ENCODE measurements around the gene CDHR4. TPM values are rescaled to one million over a fixed set of nuclear protein-coding genes. Genes with fewer than 3 reads are reported as not detected.
"Not testable (repeated sequence)": the region's sequence is repeated elsewhere in the genome, so short reads cannot be mapped to it uniquely, and the experiment has no call there.

The CDHR4 gene
- polyA plus RNA-seq (ENCODE audit: insufficient read length): 0.28 TPM
- long read RNA-seq, donor 1: 0 reads
- long read RNA-seq, donor 2: 0 reads
- long read RNA-seq, donor 3: 0 reads
- long read RNA-seq, donor 4: 0 reads
- long read RNA-seq, donor 5: 0 reads
- long read RNA-seq, donor 6: 0 reads
- long read RNA-seq, donor 7: 0 reads
- long read RNA-seq, donor 8: 0 reads

GRCh38 chr3:49799761-49800160, at the start of gene CDHR4:
TSS of gene CDHR4 (minus strand) at chr3:49799873. CDS start at chr3:49799812, 61 bp downstream.
- no peak for DNase-seq

GRCh38 chr3:49845694-49846093, 46.0 kb upstream of the CDHR4 start:
- no peak for DNase-seq

DNA sequence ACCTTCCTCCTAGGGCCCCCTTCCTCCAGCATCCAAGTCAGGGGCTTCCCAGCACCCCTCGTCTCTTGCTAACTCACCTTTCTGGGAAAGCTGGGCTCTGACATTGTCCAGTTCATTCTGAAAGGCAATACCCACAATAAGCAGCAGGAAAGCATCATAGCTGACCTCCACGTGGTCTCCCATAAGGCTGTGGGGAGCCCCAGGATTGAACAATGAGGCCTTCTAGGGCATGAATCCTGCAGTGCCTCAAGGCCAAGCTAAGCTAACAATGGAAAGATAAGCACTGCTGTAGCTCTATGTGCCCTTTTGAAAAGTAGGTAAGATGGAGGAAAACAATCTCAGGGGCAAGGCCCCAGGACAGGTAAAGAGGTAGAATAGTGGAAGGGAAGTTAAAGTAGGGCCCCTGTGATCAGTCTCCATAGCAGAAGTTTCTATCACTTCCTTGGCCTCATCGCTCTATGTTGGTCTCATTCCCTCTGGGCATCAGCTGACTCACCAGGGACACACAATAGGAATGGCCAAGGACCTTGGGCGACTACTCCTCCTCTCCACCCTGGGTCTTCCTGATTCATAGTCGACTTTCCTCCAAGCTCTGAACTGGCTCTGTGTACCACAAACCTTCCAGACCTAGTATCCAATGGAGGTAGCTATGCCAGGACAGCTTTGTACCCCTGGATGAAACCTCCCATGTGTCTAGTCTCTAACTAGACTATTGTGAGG, 45.0 kb upstream of the CDHR4 start:
- DNase-seq: no peak

- DNase-seq: no peak
Observed at GRCh38 chr3:49842843-49843517, 43.3 kb upstream of the CDHR4 start.

DNA sequence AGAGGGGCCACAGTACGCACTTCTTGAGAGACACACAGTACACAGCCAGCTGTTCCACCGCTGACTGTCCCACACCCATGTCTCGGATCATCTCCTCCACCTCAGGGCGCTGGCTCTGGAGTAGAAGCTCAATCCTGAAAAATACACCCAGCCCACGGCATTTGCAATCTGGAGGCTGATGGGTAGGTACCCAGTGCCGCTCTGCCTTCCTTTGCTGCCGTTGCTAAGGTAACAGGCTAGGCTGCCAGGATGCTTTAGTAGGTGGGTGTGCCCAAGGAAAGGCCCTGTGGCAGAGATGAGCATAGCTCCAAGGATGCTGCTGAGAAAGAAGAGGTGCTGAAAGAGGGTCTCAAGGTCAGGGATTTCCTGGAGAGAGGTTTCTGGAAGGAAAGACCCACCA, 42.1 kb upstream of the CDHR4 start:
- DNase-seq: no peak

GRCh38 chr3:49841126-49841696, 41.5 kb upstream of the CDHR4 start:
- DNase-seq: peak; percentile 5

DNA sequence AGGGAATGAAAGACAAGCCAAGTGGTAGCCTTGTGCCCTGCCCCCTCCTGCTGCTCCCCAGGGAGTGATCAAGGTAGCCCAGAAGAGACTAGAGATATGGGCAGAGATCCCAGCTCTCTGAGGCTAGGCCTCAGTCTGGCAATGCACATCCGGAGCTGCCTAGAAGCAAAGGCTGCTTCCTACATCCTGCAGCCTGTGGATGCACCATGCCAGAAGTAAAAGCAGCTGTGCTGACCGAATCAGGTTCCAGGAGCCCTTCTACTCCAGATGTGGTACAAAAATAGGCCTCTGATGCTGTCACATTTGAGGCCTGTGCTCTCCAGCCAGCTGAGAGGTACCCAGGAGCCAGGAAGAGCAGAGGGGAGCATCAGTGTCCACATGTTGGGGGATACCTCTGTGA, 40.7 kb upstream of the CDHR4 start:
- DNase-seq: no peak

- DNase-seq: peak; percentile 78
Observed at GRCh38 chr3:49839193-49839809, 39.6 kb upstream of the CDHR4 start.

DNA sequence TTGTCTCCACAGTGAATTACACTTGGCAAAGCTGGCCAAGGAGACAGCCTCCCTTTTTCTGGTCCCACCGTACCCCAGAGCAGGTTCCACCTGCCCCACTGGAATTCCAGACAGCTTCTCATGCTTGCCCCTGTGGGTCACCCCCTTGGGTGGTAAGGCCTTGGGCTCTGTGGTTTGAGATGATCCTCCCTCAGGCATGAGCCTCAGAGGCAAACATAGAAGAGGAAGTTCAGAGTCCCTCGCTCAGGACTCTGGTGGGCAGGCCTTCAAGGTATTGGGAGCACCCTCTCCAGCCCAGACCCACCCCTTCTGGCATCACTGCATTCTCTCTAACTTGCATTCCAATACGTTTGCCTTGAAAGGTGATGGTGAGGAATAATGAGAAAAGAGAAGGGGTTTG, 31.7 kb upstream of the CDHR4 start:
- DNase-seq: no peak

DNA sequence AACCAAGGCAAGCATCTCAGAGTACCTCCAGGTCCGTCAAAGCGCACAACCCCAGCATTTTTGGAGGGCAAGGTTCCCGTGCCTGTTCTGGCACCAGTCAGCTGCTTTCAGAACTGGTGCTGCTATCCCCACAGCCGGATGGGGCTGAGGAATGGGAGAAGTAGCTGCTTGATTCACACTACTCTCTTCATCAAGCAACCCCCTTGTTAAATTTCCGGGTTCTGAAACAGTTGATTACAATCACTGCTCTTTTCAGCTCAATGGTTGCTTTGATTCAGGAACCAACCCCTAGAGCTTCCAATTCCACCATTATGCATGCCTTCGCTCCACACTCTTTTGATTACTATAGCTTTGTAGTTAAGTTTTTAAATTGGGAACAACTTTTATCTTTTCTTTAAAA, 26.3 kb upstream of the CDHR4 start:
- DNase-seq: no peak

- DNase-seq: not testable (repeated sequence)
Observed at GRCh38 chr3:49823131-49823530, 23.5 kb upstream of the CDHR4 start.

GRCh38 chr3:49813497-49814174, 14.0 kb upstream of the CDHR4 start, which contains the start of gene UBA7:
TSS of gene UBA7 (minus strand) at chr3:49813953. CDS start at chr3:49813787, 166 bp downstream.
- peak; percentile 67 for DNase-seq

DNA sequence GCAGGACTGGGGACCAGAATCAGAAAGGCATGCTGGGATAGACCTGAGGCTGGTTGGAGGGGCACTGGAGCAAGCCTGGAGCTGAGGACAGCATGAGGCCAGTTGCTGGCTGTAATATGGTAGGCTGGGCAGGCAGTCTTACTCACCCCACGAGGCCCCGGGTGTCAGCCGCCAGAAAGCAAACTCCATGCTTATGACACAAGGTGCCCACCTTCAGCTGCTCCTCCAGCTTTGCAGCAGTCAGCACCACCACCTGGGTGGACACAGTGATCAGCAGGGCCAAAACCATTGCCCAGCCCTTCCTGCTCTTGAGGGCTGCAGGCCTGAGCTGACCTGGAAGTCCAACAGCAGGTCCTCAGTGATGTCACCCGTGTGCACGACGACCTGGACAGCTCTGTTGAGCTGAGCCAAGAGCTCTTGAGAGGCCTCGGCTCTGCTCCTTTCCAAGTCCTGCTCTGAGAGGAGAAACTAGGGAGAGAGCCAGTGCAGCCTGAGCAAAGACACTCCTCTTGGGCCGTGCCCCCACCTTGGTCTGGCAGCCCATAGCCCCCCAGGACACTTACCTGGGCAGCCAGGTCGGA, 13.3 kb upstream of the CDHR4 start:
- DNase-seq: no peak

DNA sequence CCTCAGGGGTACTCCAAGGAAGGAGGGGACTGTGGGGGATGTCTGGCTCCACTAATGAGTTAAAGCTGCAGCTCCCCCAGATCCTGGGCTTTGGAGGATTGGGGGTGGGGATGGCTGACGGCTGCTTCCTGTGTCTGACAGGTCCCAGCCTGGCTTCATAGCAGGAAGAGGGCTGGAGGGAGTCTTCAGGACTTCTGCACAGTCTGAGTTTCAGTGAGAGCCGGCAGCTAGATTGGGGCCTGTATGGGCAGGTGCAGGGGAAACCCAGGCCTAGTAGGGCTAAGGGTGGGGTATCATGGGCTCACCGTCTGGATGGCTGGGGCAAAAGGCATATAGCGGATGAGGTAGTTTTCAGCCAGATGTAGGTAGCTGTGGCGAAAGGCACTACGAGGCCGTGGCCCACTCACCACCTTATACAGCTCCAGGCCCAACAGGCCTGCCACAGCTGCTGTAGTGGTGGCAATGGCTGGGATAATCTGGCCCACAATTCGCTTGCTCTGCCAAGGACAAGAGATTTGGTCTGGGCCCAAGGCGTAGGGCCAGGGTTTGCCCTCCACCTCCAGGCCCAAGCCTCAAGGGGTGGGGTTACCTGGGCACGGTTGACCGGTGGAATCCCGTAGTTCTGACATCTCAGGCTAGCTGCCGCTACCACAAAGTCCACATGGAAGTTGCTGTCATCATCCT, 7.9 kb upstream of the CDHR4 start:
- DNase-seq: no peak

DNA sequence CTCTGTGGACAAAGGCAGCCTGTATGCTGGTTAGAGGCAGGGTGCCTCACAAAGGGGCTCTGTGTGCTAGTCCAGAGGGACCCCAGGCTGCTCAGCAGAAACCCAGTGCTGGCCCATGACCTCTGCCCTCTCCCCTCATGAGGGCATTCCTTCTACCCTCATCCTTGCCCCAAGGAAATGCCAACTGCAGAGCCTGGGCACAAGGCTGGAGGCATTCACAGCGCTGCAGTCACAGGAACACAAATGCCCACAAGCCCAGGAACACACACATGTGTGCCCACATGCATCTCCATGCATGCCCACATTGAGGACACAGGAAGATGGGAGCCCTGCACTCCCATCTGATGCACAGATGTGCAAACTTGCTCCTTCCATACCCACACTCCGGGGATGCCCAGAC, 7.2 kb upstream of the CDHR4 start:
- no peak for DNase-seq

GRCh38 chr3:49805897-49806701, 6.4 kb upstream of the CDHR4 start:
- peak; percentile 85 for DNase-seq

GRCh38 chr3:49805367-49805782, 5.7 kb upstream of the CDHR4 start:
- DNase-seq: peak; percentile 75

DNA sequence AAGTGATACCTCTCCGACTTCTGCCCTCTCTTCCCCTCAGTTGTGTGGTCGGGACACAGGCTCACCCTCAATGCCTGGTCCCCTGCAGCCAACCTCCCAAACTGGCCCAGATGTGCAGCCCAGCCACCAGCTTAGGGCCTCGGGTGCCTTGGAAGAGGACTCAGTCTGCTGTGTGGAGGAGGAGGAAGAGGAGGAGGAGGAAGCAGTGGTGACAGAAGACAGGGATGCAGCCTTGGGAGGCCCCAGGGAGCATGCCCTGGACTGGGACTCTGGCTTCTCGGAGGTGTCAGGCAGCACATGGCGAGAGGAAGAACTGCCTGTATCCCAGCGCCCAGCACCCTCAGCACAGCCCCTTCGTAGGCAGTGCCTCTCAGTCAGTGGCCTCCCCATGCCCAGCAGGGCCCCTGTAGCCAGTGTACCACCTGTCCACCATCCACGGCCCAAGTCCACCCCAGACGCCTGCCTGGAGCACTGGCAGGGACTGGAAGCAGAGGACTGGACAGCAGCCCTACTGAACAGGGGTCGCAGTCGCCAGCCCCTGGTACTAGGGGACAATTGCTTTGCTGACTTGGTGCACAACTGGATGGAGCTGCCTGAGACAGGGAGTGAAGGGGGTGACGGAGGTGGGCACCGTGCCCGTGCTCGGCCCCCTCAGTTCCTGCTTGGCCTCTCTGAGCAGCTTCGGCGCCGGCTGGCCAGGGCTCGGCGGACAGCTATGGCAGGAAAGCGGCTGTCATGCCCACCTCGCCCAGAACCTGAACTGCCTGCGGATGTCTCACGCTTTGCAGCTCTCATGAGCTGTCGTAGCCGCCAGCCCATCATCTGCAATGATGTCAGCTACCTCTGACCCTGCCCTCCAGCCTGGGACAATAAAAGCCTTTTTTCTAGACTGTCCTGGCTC, 4.7 kb upstream of the CDHR4 start:
- no peak for DNase-seq
